Subcutaneous adipose tissue (tissue), 4 donors: ENCODE measurements around the gene RAB15. TPM values are rescaled to one million over a fixed set of nuclear protein-coding genes. Genes with fewer than 3 reads are reported as not detected.

Source experiments
- total RNA-seq, 4 donors: library from RNA; depleted of rRNA; stranded (reverse); fragments of >200 nt; gene quantifications; one replicate each; pipeline ENCODE4 v1.1.0, GENCODE V29; 2016
- TF ChIP-seq, protein P1 (sequence below): fragments of 450-650 bp; IDR thresholded peaks from one replicate; pipeline ENCODE4 v1.5.1; 2016; ENCODE audit warnings: low read depth, mild to moderate bottlenecking, control low read depth, antibody characterized with exemption, moderate library complexity

RAB15 gene
- total RNA-seq, 4 donors from 2014 or later, result 0.75 to 1.2 (median 0.93) TPM

DNA sequence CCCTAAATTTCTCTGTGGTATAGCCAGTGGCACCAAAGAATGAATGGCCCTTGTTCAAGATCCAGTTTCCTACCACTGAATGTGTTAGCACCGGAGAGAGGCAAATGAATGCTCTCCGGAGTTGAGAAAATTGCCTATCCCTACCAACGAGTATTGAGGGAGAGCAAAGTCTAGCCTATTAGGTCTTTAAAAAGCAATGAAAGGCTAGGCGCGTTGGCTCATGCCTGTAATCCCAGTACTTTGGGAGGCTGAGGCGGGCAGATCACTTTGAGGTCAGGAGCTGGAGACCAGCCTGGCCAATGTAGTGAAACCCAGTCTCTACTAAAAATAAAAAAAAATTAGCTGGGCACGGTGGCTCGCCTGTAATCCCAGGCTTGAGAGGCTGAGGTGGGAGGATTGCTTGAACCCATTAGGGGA lies 898 bp upstream of the RAB15 start:
- TF ChIP-seq, protein P1, sequence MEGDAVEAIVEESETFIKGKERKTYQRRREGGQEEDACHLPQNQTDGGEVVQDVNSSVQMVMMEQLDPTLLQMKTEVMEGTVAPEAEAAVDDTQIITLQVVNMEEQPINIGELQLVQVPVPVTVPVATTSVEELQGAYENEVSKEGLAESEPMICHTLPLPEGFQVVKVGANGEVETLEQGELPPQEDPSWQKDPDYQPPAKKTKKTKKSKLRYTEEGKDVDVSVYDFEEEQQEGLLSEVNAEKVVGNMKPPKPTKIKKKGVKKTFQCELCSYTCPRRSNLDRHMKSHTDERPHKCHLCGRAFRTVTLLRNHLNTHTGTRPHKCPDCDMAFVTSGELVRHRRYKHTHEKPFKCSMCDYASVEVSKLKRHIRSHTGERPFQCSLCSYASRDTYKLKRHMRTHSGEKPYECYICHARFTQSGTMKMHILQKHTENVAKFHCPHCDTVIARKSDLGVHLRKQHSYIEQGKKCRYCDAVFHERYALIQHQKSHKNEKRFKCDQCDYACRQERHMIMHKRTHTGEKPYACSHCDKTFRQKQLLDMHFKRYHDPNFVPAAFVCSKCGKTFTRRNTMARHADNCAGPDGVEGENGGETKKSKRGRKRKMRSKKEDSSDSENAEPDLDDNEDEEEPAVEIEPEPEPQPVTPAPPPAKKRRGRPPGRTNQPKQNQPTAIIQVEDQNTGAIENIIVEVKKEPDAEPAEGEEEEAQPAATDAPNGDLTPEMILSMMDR, result no peak

DNA sequence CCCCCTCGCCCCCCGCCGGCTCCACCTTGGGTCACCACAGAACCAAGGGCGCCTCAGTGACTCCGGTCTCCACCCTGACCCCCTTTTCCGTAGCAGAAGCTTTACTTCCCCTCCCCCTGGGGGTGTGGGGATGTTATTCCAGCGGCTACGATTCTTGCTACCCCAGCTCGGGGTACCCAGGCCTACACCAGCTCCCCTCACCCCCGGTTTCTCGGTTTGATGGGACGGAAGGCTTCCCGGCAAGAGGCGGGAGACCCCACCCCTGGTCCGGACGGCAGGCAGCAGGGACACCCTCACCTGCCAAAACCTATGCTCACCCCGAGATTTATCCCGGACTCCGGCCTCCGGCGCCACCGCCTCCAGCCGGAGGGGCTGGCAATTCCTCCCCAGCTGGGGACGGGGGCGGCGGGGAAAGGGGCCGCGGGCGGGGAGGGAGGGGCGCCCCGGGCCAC lies 619 bp downstream of the RAB15 start:
- TF ChIP-seq, protein P1, result no peak

DNA sequence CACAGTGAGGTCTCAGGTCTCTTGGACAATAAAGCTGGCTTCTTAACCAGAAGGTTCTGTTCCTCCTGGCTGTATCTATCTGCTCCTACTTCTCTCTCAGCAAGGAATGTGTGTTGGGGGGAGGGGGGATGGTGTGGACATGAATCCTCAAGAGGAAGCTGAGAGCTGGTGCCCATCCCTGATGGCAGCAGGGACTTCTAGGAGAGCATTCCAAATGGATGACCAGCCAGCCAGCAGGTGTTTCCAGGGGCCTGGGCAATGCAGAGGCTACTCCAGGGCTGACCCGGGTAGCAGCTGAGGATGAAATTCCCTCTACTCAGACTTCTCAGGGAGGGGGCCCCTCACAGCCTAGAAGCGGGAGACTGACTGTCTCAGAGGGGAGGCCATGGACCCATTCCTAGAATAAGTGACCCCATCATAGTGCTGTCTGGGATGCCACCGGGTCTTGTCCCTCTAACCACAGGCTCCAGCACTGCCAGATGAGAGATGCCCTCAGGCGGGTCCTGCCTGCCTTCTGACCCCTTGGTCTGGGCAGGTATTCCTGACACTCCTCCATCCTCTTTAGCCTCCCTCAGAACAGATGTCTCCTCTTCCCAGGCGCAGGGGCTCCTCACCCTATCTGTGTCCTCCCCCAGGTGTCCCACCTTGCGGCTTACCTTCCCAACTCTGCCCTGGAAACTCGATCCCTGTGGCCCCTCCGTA lies 1.2 kb downstream of the RAB15 start:
- TF ChIP-seq, protein P1, result no peak

DNA sequence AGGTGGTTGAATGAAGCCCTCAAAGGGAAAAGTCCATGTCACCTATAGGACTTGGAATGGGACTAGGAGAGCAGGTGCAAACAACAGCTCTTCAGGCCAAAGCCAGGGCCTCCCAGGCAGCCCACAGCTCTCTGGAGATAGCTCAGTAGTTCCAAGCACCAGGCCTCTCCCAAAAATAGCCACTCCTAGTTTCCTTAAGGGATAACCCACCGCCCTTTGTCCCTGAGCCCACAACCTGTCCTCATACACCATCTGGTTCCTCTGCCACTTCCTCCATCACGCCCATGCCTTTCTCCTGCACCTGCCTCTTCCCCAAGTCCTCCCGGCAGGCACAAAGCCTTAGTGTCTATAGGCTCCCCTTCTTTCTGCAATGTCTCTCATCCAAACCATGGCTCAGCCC lies 2.1 kb downstream of the RAB15 start:
- TF ChIP-seq, protein P1, result no peak

DNA sequence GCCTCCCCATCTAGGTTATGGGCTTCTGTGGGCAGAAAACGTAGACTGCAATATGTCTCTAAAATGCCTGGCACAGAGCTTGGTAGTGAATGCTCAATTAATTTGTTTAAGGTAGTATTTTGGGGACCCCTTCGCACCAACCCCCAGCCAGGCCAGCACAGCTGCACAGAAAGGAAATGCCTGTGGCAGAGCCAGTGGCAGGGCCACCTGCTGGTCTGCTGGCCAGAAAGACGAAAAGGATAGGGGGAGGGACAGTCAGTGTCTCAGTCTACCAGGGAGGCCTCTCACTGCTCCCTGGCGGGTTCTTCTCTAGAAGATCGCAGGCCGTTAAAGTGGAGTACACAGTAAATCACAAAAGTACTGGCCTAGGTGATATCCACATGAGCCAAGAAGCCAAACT lies 3.5 kb downstream of the RAB15 start:
- TF ChIP-seq, protein P1, result no peak

DNA sequence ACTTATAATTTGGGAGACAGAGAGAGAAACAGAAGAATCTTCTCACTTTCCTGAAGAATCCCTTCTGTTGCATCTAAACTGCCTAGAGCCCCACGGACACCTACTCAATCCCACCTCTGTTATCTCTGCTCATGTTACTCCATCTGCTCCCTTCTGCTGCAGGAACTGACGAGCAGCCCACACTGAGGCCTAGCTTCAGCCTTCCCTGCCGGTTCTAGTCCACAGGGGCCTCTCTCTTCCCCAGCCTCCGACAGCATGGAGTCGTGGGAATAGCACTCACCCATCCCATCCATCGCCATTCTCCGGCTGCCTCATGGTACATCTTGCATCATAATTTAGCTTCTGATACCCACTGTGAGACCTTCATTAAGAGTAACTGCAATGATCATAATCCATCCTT lies 4.0 kb downstream of the RAB15 start:
- TF ChIP-seq, protein P1, result no peak

DNA sequence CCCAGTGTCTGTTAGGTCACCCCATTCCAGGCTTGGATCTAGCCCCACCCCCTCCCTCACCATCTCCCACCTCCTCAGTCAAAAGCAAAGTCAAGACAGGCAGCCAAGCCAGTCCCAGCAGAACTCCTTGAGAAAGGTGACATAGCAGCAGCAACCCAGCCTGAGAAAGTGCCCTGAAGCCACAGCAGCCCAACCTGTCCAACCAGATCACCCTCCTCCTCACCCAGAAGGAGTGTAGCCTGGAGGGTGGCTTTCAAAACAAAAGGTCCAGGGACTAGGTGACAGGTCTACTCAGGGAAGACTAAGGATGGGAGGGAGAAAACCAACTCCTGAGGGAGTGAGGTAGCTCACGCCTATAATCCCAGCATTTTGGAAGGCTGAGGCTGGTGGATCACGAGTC lies 5.2 kb downstream of the RAB15 start:
- TF ChIP-seq, protein P1, result no peak
